Measurements from ENCODE around the gene CPT1A.

Gene CPT1A

DNA sequence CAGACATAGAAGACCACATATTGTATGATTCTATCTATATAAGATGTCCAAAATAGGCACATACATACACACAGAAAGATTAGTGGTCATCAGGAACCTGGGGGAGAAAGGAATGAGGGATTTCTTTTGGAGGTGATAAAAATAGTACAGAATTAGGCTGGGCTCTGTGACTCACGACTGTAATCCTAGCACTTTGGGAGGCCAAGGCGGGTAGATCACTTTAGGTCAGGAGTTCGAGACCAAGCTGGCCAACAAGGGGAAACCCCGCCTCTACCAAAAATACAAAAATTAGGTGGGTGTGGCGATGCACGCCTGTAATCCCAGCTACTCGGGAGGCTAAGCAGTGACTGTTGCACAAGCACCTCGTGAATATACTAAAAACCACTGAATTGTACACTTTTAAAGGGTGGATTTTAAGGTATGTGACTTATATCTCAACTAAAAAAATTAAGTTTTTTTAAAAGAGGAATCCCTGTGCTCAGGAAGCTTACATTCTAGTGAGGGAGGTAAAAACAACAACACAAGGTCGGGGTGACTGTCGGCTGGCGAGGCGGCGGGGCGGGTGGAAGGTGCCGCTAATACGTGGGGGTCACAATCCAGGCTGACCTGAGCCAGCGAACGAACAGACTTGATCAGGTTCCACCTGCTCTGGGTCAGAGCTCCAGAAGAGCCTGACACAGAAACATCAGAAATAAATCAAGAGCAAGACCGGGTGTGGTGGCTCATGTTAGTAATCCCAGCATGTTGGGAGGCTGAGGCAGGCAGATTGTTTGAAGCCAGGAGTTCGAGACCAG is 65.1 kb downstream of the CPT1A start:
- H3K9ac ChIP-seq (ENCODE audit: low read length): no peak overlapping the region
- H3K36me3 ChIP-seq (ENCODE audit: control insufficient read depth, insufficient read depth, low read length): peaks cover 18% of the 10 kb centered on the region
- no peaks in the 10 kb centered on the region for H3K9me3 ChIP-seq (ENCODE audit: control insufficient read depth, low read length)
- H3K27me3 ChIP-seq (ENCODE audit: control insufficient read depth, insufficient read depth, low read length): no peaks in the 10 kb centered on the region
- peaks cover 5% of the 10 kb centered on the region for H3K4me1 ChIP-seq (ENCODE audit: control insufficient read depth, insufficient read depth, low read length)
- H3K4me3 ChIP-seq (ENCODE audit: low read length): no peak overlapping the region

DNA sequence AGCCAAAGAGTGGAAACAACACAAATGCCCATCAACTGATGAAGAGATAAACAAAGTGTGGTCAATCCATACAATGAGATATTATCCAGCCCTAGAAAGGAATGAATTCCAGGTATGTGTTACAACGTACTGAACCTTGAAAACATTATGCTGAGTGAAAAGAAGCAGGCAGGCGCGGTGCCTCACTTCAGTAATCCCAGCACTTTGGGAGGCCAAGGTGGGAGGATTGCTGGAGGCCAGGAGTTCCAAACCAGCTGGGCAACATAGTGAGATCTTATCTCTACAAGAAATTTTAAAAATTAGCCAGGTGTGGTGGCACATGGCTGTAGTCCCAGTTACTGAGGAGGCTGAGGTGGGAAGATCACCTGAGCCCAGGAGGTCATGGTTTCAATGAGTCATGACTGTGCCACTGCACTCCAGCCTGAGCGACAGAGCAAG is 65.7 kb downstream of the CPT1A start:
- H3K27me3 ChIP-seq (ENCODE audit: control insufficient read depth, insufficient read depth, low read length): no peaks in the 10 kb centered on the region
- no peak overlapping the region for H3K9ac ChIP-seq (ENCODE audit: low read length)
- peaks cover 1% of the 10 kb centered on the region for H3K4me1 ChIP-seq (ENCODE audit: control insufficient read depth, insufficient read depth, low read length)
- no peaks in the 10 kb centered on the region for H3K9me3 ChIP-seq (ENCODE audit: control insufficient read depth, low read length)
- H3K4me3 ChIP-seq (ENCODE audit: low read length): no peak overlapping the region
- H3K36me3 ChIP-seq (ENCODE audit: control insufficient read depth, insufficient read depth, low read length): peaks cover 17% of the 10 kb centered on the region

DNA sequence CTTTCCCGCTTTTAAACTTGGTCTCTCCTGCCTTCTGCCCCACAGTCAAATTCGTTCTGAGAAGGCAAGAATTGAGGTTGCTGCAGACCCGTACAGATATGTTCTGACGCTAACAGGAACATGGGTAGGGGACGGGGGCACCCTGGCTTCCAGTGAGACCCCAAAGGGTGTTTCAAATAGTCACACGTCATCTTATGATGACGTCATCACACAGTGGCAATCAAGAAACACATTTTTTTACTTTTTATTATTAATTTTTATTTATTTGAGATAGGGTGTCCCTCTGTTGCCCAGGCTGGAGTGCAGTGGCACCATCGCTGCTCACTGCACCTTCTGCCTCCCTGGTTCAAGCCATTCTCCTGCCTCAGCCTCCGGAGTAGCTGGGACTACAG is 67.5 kb downstream of the CPT1A start:
- Histone ChIP-seq H3K4me3 (ENCODE audit: low read length) (no peak overlapping the region), H3K36me3 (ENCODE audit: control insufficient read depth, insufficient read depth, low read length) (peaks cover 27% of the 10 kb centered on the region), H3K4me1 (ENCODE audit: control insufficient read depth, insufficient read depth, low read length) (no peaks in the 10 kb centered on the region), H3K27me3 (ENCODE audit: control insufficient read depth, insufficient read depth, low read length) (no peaks in the 10 kb centered on the region), H3K9ac (ENCODE audit: low read length) (no peak overlapping the region), H3K9me3 (ENCODE audit: control insufficient read depth, low read length) (no peaks in the 10 kb centered on the region)

DNA sequence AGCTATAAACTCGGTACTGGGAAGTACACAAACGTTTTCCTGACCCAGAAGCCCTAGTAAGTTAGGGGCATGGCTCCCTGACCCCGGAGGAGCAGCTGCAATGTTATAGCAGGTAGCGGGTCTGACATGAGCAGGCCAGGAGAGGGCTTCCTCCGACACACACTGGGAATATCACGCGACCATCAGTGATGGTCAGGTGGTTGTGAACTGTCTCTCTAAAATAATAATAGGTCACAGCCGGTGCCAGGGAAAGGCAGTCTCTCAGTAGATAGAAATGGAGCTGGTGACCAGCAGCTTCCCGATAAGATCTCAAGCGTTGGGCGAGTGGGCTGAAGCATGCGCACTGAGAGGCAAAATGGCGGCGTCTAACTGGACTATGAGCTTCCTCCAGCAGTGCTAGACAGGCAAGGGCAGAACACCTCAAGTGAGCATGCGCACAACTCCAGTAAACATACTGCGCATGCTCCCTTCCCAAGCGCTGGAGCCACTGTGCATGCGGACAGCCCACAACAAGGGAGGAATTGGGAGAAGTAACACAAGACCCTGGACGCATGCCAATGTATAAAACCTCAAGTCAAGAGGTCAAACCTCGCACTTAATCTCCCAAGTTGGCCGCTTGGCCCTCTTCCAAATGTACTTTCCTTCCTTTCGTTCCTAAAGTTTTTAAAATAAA is 68.1 kb downstream of the CPT1A start:
- no peaks in the 10 kb centered on the region for H3K27me3 ChIP-seq (ENCODE audit: control insufficient read depth, insufficient read depth, low read length)
- no peak overlapping the region for H3K9ac ChIP-seq (ENCODE audit: low read length)
- no peaks in the 10 kb centered on the region for H3K9me3 ChIP-seq (ENCODE audit: control insufficient read depth, low read length)
- no peak overlapping the region for H3K4me3 ChIP-seq (ENCODE audit: low read length)
- peaks cover 27% of the 10 kb centered on the region for H3K36me3 ChIP-seq (ENCODE audit: control insufficient read depth, insufficient read depth, low read length)
- no peaks in the 10 kb centered on the region for H3K4me1 ChIP-seq (ENCODE audit: control insufficient read depth, insufficient read depth, low read length)

DNA sequence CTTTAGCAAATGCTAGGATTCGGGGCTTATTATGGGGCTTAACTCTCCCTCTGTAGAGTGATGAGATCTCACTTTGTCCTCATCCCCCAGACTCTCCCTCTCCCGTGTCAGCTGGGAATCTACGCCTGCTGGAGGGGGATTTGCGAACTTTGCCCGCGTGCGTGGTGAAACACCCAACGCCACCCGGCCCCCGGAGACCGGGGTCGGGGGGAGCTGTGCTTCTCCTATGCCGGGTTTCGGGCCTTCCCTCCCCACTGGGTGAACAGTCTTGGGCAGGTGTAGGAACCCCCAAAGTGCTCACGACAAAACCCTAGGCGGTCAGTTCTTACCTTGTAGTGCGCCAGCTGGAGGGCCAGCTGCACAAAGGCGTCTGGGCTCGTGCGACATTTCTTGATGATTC is 68.8 kb downstream of the CPT1A start:
- peaks cover 27% of the 10 kb centered on the region for H3K36me3 ChIP-seq (ENCODE audit: control insufficient read depth, insufficient read depth, low read length)
- no peaks in the 10 kb centered on the region for H3K4me1 ChIP-seq (ENCODE audit: control insufficient read depth, insufficient read depth, low read length)
- no peaks in the 10 kb centered on the region for H3K9me3 ChIP-seq (ENCODE audit: control insufficient read depth, low read length)
- H3K9ac ChIP-seq (ENCODE audit: low read length): no peak overlapping the region
- no peaks in the 10 kb centered on the region for H3K27me3 ChIP-seq (ENCODE audit: control insufficient read depth, insufficient read depth, low read length)
- H3K4me3 ChIP-seq (ENCODE audit: low read length): no peak overlapping the region

DNA sequence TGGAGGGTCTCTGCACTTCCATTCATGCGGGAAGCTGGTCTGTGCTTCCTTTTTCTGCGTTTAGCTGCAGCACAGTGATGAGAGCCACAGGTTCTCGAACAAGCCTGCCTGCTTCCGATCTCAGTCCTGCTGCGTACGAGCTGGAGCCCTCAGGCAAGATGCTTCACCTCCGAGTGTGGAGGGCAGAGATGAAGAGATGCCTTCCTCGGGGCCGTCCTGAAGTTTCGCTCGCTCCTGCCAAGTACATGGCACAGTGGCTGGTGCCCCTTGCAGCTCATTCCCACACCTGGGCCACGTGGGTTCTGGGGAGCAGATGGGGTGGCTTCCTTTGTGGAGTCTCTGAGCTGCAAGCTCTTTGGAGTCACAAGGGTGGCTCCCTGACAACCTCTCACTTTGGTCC is 70.9 kb downstream of the CPT1A start:
- no peak overlapping the region for H3K9ac ChIP-seq (ENCODE audit: low read length)
- H3K9me3 ChIP-seq (ENCODE audit: control insufficient read depth, low read length): no peaks in the 10 kb centered on the region
- no peaks in the 10 kb centered on the region for H3K27me3 ChIP-seq (ENCODE audit: control insufficient read depth, insufficient read depth, low read length)
- no peaks in the 10 kb centered on the region for H3K4me1 ChIP-seq (ENCODE audit: control insufficient read depth, insufficient read depth, low read length)
- H3K4me3 ChIP-seq (ENCODE audit: low read length): no peak overlapping the region
- H3K36me3 ChIP-seq (ENCODE audit: control insufficient read depth, insufficient read depth, low read length): peaks cover 22% of the 10 kb centered on the region

DNA sequence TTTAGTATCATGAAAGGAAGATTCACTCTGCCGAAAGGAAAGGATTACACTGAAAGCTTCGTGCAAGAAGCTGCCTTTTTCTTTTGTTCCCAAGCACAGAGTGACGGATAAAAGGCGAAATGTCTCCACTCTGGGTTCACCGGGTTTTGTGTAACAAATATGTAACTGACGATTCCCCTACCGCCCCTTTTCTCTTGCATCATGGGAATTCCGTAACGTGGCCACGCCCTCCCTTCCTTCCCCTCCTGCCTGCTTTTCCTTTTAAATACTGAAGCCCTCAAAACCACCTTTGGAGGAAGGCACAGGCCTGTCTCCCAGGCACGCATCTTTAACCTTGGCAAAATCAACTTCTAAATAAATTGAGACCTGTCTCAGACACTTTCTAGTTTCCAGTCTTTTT is 74.0 kb downstream of the CPT1A start:
- peaks cover 11% of the 10 kb centered on the region for H3K36me3 ChIP-seq (ENCODE audit: control insufficient read depth, insufficient read depth, low read length)
- no peaks in the 10 kb centered on the region for H3K4me1 ChIP-seq (ENCODE audit: control insufficient read depth, insufficient read depth, low read length)
- H3K9ac ChIP-seq (ENCODE audit: low read length): no peak overlapping the region
- H3K9me3 ChIP-seq (ENCODE audit: control insufficient read depth, low read length): no peaks in the 10 kb centered on the region
- no peak overlapping the region for H3K4me3 ChIP-seq (ENCODE audit: low read length)
- H3K27me3 ChIP-seq (ENCODE audit: control insufficient read depth, insufficient read depth, low read length): no peaks in the 10 kb centered on the region

DNA sequence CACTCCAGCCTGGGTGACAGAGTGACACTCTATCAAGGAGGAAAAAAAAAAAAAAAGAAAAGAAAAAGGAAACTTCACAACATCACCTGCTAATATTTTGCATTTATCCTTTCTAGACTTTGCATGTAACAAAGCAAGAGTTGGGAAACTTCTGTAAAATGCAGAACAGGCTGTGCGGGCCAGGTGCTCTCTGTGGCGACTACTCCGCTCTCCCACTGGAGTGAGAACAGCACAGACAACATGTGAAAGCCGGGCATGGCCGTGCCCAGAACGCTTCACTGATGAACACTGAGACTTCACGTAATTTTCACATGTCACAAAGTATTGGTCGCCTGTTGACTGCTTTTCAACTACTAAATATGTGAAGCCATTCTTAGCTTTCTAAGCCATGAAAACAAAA is 74.9 kb downstream of the CPT1A start:
- H3K27me3 ChIP-seq (ENCODE audit: control insufficient read depth, insufficient read depth, low read length): no peaks in the 10 kb centered on the region
- H3K4me3 ChIP-seq (ENCODE audit: low read length): no peak overlapping the region
- H3K9ac ChIP-seq (ENCODE audit: low read length): no peak overlapping the region
- peaks cover 17% of the 10 kb centered on the region for H3K36me3 ChIP-seq (ENCODE audit: control insufficient read depth, insufficient read depth, low read length)
- H3K9me3 ChIP-seq (ENCODE audit: control insufficient read depth, low read length): no peaks in the 10 kb centered on the region
- H3K4me1 ChIP-seq (ENCODE audit: control insufficient read depth, insufficient read depth, low read length): no peaks in the 10 kb centered on the region

DNA sequence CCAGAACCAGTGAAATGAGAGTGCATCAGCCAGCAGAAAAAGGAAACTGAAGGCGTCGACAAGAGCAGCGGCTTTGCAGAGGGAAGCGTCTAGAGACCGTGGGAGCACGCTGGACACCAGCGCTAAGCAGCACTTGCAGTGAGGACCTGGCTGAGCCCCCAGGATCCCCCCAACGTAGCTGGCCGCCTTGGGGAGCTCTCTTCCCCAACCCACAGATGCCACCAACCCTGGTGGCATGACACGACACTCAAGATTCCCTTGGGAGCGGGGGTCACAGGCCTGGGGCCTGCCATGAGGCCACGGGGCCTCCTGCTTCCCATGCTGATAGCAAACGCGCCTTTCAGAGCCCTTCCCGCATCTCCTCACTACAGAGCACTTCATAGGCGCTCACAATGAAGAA is 77.0 kb downstream of the CPT1A start:
- H3K27me3 ChIP-seq (ENCODE audit: control insufficient read depth, insufficient read depth, low read length): no peaks in the 10 kb centered on the region
- no peak overlapping the region for H3K9ac ChIP-seq (ENCODE audit: low read length)
- no peaks in the 10 kb centered on the region for H3K9me3 ChIP-seq (ENCODE audit: control insufficient read depth, low read length)
- no peaks in the 10 kb centered on the region for H3K4me1 ChIP-seq (ENCODE audit: control insufficient read depth, insufficient read depth, low read length)
- peaks cover 6% of the 10 kb centered on the region for H3K36me3 ChIP-seq (ENCODE audit: control insufficient read depth, insufficient read depth, low read length)
- no peak overlapping the region for H3K4me3 ChIP-seq (ENCODE audit: low read length)

DNA sequence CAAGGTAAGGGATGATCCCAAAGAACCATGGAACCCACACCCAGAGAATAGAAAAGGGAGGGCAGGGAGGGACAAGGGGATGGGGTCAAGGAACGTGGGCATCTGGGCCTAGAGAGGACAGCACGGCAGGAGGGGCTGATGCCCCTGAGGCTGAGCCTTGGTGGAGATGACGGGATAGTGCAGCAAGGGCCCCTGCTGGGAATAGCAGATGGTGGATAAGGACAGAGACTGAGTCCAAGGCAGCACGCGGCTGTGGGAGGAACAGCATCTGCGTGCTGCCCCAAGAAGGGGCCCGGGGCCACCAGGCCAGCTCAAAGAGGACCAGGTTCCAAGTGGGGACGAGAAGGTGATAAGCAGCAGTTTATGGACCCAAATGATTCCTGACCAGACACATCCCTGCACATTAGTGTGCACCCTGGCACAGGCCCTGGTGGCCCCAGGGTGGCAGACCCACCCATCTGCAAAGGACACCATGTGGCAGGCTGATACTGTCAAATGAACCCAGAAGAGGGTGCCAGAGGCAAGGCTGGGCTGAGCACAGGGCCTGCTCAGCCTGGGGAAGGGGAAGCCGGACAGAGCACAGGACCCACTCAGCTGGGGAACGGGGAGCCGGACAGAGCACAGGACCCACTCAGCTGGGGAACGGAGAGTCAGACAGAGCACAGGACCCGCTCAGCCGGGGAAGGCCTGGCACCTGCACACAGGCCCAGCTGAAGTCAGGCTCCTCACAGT is 77.6 kb downstream of the CPT1A start:
- Histone ChIP-seq H3K4me3 (ENCODE audit: low read length) (no peak overlapping the region), H3K36me3 (ENCODE audit: control insufficient read depth, insufficient read depth, low read length) (peaks cover 6% of the 10 kb centered on the region), H3K4me1 (ENCODE audit: control insufficient read depth, insufficient read depth, low read length) (no peaks in the 10 kb centered on the region), H3K9ac (ENCODE audit: low read length) (no peak overlapping the region), H3K27me3 (ENCODE audit: control insufficient read depth, insufficient read depth, low read length) (no peaks in the 10 kb centered on the region), H3K9me3 (ENCODE audit: control insufficient read depth, low read length) (no peaks in the 10 kb centered on the region)

DNA sequence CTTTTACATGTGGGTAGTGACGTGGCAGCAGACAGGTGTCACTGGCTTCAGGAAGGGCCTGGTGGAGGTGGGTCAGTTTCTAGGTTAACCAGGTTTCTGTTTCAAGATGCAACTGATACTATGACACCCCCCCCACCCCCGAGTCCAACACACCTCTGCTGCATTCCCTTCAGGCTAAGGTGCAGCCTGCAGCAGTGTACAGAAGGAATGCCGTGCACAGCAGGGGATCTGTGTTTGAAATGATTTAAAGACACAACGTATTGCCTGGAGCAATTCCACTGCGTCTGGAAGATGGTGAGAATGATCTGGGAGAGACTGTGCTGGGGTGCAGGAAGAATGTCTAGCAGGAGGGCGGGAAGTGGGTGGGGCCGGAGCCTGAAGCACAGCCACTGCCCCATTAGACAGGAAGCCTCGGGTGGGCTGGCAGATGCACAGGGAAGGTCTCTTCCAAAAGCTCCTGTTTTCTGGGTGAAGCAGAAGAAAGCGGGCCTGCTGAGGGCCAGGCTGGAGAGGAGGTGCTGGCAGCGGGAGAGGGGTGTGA is 78.5 kb downstream of the CPT1A start:
- Histone ChIP-seq H3K9ac (ENCODE audit: low read length) (no peak overlapping the region), H3K4me1 (ENCODE audit: control insufficient read depth, insufficient read depth, low read length) (no peaks in the 10 kb centered on the region), H3K27me3 (ENCODE audit: control insufficient read depth, insufficient read depth, low read length) (no peaks in the 10 kb centered on the region), H3K36me3 (ENCODE audit: control insufficient read depth, insufficient read depth, low read length) (peaks cover 6% of the 10 kb centered on the region), H3K9me3 (ENCODE audit: control insufficient read depth, low read length) (no peaks in the 10 kb centered on the region), H3K4me3 (ENCODE audit: low read length) (no peak overlapping the region)

DNA sequence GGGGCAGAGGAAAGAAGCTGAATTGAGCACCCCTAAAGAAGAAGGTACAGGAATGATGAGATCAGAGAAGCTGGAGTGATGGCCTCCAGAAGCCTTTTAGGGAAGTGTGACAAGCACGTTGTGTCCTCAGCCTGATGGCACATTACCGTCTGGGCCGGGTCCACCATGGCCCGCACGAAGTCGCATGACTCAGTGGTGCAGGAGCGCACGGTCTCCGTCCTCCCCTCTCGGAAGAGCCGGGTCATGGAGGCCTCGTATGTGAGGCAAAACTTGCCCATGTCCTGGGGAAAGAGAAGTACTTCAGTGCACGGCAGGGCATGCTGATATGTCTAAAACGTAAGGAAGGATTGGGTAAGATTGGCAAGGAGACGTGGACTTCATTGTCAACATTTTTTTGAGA is 79.2 kb downstream of the CPT1A start:
- Histone ChIP-seq H3K4me3 (ENCODE audit: low read length) (no peak overlapping the region), H3K36me3 (ENCODE audit: control insufficient read depth, insufficient read depth, low read length) (peaks cover 6% of the 10 kb centered on the region), H3K9me3 (ENCODE audit: control insufficient read depth, low read length) (no peaks in the 10 kb centered on the region), H3K9ac (ENCODE audit: low read length) (no peak overlapping the region), H3K27me3 (ENCODE audit: control insufficient read depth, insufficient read depth, low read length) (no peaks in the 10 kb centered on the region), H3K4me1 (ENCODE audit: control insufficient read depth, insufficient read depth, low read length) (no peaks in the 10 kb centered on the region)
